Calu3 (cell line): ENCODE results near the gene NDRG2. TPM values are rescaled to one million over a fixed set of nuclear protein-coding genes. Genes with fewer than 3 reads are reported as not detected.

Experiments
- BruUV-seq: library from RNA; stranded (reverse); fragments of 400-500 nt; replicated peaks from 2 replicates; lab custom pipeline; 2021; lab: Mats Ljungman, UMichigan
- CTCF ChIA-PET: fragments of 300-600 bp; sonication (Branson Sonifier 250); formaldehyde crosslinking; loops from one replicate; lab custom pipeline; 2022; ENCODE audit warnings: antibody characterized with exemption; lab: Charles Lee
- DNase-seq: peaks from one replicate; pipeline ENCODE4 v3.0.0; 2022
- H3K27ac Mint-ChIP-seq: one replicate; pipeline ENCODE4 v1.8.0; 2022; ENCODE audit warnings: mixed read lengths; ENCODE audit not compliant: unreplicated experiment
- H3K27me3 Mint-ChIP-seq: one replicate; pipeline ENCODE4 v1.8.0; 2022; ENCODE audit warnings: mixed read lengths; ENCODE audit not compliant: unreplicated experiment
- H3K36me3 Mint-ChIP-seq: one replicate; pipeline ENCODE4 v1.8.0; 2022; ENCODE audit warnings: mild to moderate bottlenecking, moderate library complexity, mixed read lengths; ENCODE audit not compliant: insufficient read depth, unreplicated experiment
- H3K4me1 Mint-ChIP-seq: one replicate; pipeline ENCODE4 v1.8.0; 2022; ENCODE audit warnings: mild to moderate bottlenecking, low read depth, mixed read lengths; ENCODE audit not compliant: unreplicated experiment
- H3K4me3 Mint-ChIP-seq: one replicate; pipeline ENCODE4 v1.8.0; 2022; ENCODE audit warnings: mild to moderate bottlenecking, low read depth, moderate library complexity, mixed read lengths; ENCODE audit not compliant: unreplicated experiment
- H3K9me3 Mint-ChIP-seq: one replicate; pipeline ENCODE4 v1.8.0; 2022; ENCODE audit warnings: low read depth, mixed read lengths; ENCODE audit not compliant: unreplicated experiment
- CTCF ChIP-seq: fragments of 200-600 bp; IDR thresholded peaks from one replicate; pipeline ENCODE4 v1.8.0; 2022; ENCODE audit warnings: antibody characterized with exemption; ENCODE audit not compliant: unreplicated experiment
- intact Hi-C: fragments of 100-400 bp; cut with micrococcal nuclease; formaldehyde crosslinking; loops from one replicate; pipeline ENCODE4 v1.10.0; 2022; ENCODE audit not compliant: unreplicated experiment
- total RNA-seq: library from RNA; stranded (reverse); gene quantifications from 2 replicates; pipeline ENCODE4 v1.2.3, GENCODE V29; 2022

The NDRG2 gene
- total RNA-seq, 1 experiment from 2014 or later: 10.8 TPM

- intact Hi-C loops: no loop called here
- Mint-ChIP-seq H3K9me3 (no peaks in the 10 kb centered on the region), H3K4me1 (peaks cover 14% of the 10 kb centered on the region), H3K27me3 (peaks cover 89% of the 10 kb centered on the region), H3K4me3 (no peak within 1 kb of the TSS), H3K27ac (no peak within 1 kb of the TSS), H3K36me3 (no peaks in the 10 kb centered on the region)
- CTCF ChIA-PET: interaction anchor here (2.4 kb wide), 1 partner anchor 20 kb away, joined by 10 read pairs; no protein-coding TSS in a partner anchor
- no peak for DNase-seq
- TF ChIP-seq CTCF: no peak
- BruUV-seq: no TSS peak
These were observed 9.8 kb upstream of the NDRG2 start, which contains the start of gene RNASE13 for GRCh38 chr14:21034707-21035106. Gene RNASE13 (minus strand): TSS chr14:21034807. CDS start chr14:21034288, 519 bp downstream.

- no peak for DNase-seq
- BruUV-seq: no TSS peak
- Mint-ChIP-seq H3K9me3 (no peaks in the 10 kb centered on the region), H3K4me3 (no peak overlapping the region), H3K36me3 (no peaks in the 10 kb centered on the region), H3K27ac (no peak overlapping the region), H3K4me1 (peaks cover 5% of the 10 kb centered on the region), H3K27me3 (peaks cover 83% of the 10 kb centered on the region)
- CTCF ChIA-PET: interaction anchor here (0.9 to 2.4 kb wide), 2 partner anchors 18 kb away, joined by 4 to 10 read pairs; no protein-coding TSS in a partner anchor
- TF ChIP-seq CTCF: no peak
- intact Hi-C loops: no loop called here
These were observed 8.4 kb upstream of the NDRG2 start for GRCh38 chr14:21033133-21033698.

- TF ChIP-seq CTCF: no peak
- no peak for DNase-seq
- no peak overlapping the region for H3K27ac Mint-ChIP-seq
- no peak overlapping the region for H3K4me3 Mint-ChIP-seq
- H3K9me3 Mint-ChIP-seq: no peaks in the 10 kb centered on the region
- no peaks in the 10 kb centered on the region for H3K36me3 Mint-ChIP-seq
- peaks cover 77% of the 10 kb centered on the region for H3K27me3 Mint-ChIP-seq
- intact Hi-C loops: no loop called here
- no peaks in the 10 kb centered on the region for H3K4me1 Mint-ChIP-seq
- CTCF ChIA-PET: interaction anchor here (0.9 kb wide), 1 partner anchor 18 kb away, joined by 4 read pairs; no protein-coding TSS in a partner anchor
- BruUV-seq: no TSS peak
These were observed 7.7 kb upstream of the NDRG2 start for GRCh38 chr14:21032326-21033132.

GRCh38 chr14:21030531-21030930, 5.7 kb upstream of the NDRG2 start:
- CTCF ChIA-PET: no interaction called here
- intact Hi-C loops: no loop called here
- no peak for DNase-seq
- no peak for TF ChIP-seq CTCF
- H3K9me3 Mint-ChIP-seq: no peaks in the 10 kb centered on the region
- H3K27ac Mint-ChIP-seq: no peak overlapping the region
- BruUV-seq: no TSS peak
- H3K27me3 Mint-ChIP-seq: peaks cover 60% of the 10 kb centered on the region
- H3K36me3 Mint-ChIP-seq: no peaks in the 10 kb centered on the region
- H3K4me3 Mint-ChIP-seq: no peak overlapping the region
- no peaks in the 10 kb centered on the region for H3K4me1 Mint-ChIP-seq
